Adrenal gland (tissue), 5 donors: ENCODE measurements around the gene BACH2.

Experiments used
- CTCF ChIP-seq, 6 experiments: fragments of 450-650 bp in 4 of 6; fragments of 200-600 bp in 2 of 6; sonication (generic) in 1 of 6; IDR thresholded peaks; 1 replicate in 5 of 6; 2 replicates in 1 of 6; pipeline versions ENCODE4 v1.5.1 to v1.8.0; 2016 to 2021; ENCODE audit warnings: antibody characterized with exemption in 6 of 6, mild to moderate bottlenecking in 2 of 6, moderate library complexity in 1 of 6
- POLR2A ChIP-seq, 2 donors: fragments of 450-650 bp; IDR thresholded peaks; one replicate each; pipeline ENCODE4 v1.6.1; 2017; ENCODE audit warnings: antibody characterized with exemption in 2 of 2, mild to moderate bottlenecking in 2 of 2, moderate library complexity in 1 of 2
- donor health status: DM: no; HTN: no; CAD: no.

GRCh38 chr6:89970072-89970471 is 326.6 kb downstream of the BACH2 start:
- no peak for TF ChIP-seq CTCF (IDR thresholded peaks at IDR 0.05)
- no peak for TF ChIP-seq POLR2A (IDR thresholded peaks at IDR 0.05)
